LNCaP clone FGC (cell line): ENCODE measurements around the gene TIE1.
A peak's percentile ranks its signal among the peaks of the same experiment; 100 is the strongest.
"Not testable (repeated sequence)": the region's sequence is repeated elsewhere in the genome, so short reads cannot be mapped to it uniquely, and the experiment has no call there.

Experiments used
- DNase-seq: peaks from one replicate; pipeline ENCODE4 v3.0.0-alpha.2; 2011; ENCODE audit warnings: low read depth
- H3K4me3 ChIP-seq: 2 replicates; pipeline ENCODE4 v1.5.1; 2011; ENCODE audit warnings: mild to moderate bottlenecking, low read depth, low read length, control low read depth
- CTCF ChIP-seq: IDR thresholded peaks from 2 replicates; pipeline ENCODE4 v1.5.1; 2012; ENCODE audit warnings: mild to moderate bottlenecking; ENCODE audit not compliant: control insufficient read depth, insufficient read depth; ENCODE audit errors: extremely low read depth

Gene TIE1

GRCh38 chr1:43367026-43367903 lies 66.5 kb downstream of the TIE1 start:
- 0 out of 2 replicates have a peak, but pooled peaks have one; percentile 6 for TF ChIP-seq CTCF
- no peak for DNase-seq
- peak overlapping the region; percentile 84 for H3K4me3 ChIP-seq

- peak within 1 kb of the TSS; percentile 84 for H3K4me3 ChIP-seq
- TF ChIP-seq CTCF: peak; percentile 51
- DNase-seq: peak; percentile 52
Observed at GRCh38 chr1:43367904-43368645, 67.3 kb downstream of the TIE1 start, which contains the start of gene ELOVL1. Gene ELOVL1, minus strand, starts transcription at chr1:43368011. Its CDS starts 2,402 bp downstream, at chr1:43365609.

GRCh38 chr1:43368646-43369020 lies 67.9 kb downstream of the TIE1 start:
- H3K4me3 ChIP-seq: peak overlapping the region; percentile 84
- no peak for TF ChIP-seq CTCF
- DNase-seq: no peak

GRCh38 chr1:43369779-43370178 lies 69.0 kb downstream of the TIE1 start:
- DNase-seq, H3K4me3 ChIP-seq: not testable (repeated sequence)

GRCh38 chr1:43370564-43370963 lies 69.8 kb downstream of the TIE1 start:
- DNase-seq: no peak
- TF ChIP-seq CTCF: no peak
- no peak overlapping the region for H3K4me3 ChIP-seq

- DNase-seq: no peak
- no peak for TF ChIP-seq CTCF
- H3K4me3 ChIP-seq: no peak overlapping the region
Observed at GRCh38 chr1:43372172-43372571, 71.4 kb downstream of the TIE1 start.
